Neural crest cell (in vitro differentiated cells): Measurements from ENCODE around the gene CNTROB. TPM values are rescaled to one million over a fixed set of nuclear protein-coding genes. Genes with fewer than 3 reads are reported as not detected.
"Not testable (repeated sequence)": the region's sequence is repeated elsewhere in the genome, so short reads cannot be mapped to it uniquely, and the experiment has no call there.

Source experiments
- DNase-seq: peaks from one replicate; pipeline ENCODE4 v3.0.0; 2021; ENCODE audit warnings: low read depth, mixed read lengths, low spot score
- H3K27ac Mint-ChIP-seq: one replicate; pipeline ENCODE4 v1.8.0; 2021; ENCODE audit warnings: mild to moderate bottlenecking, mixed read lengths; ENCODE audit not compliant: unreplicated experiment
- H3K27me3 Mint-ChIP-seq: 2 replicates; pipeline ENCODE4 v1.8.0; 2021; ENCODE audit warnings: low read depth, mild to moderate bottlenecking, mixed read lengths
- H3K36me3 Mint-ChIP-seq: 2 replicates; pipeline ENCODE4 v1.8.0; 2021; ENCODE audit warnings: low read depth, mild to moderate bottlenecking, mixed read lengths
- H3K4me1 Mint-ChIP-seq: 2 replicates; pipeline ENCODE4 v1.8.0; 2021; ENCODE audit warnings: mixed read lengths
- H3K4me3 Mint-ChIP-seq: one replicate; pipeline ENCODE4 v1.8.0; 2021; ENCODE audit warnings: mild to moderate bottlenecking, mixed read lengths
- H3K9me3 Mint-ChIP-seq: 2 replicates; pipeline ENCODE4 v1.8.0; 2021; ENCODE audit warnings: mixed read lengths
- CTCF ChIP-seq: fragments of 200-600 bp; sonication (generic); conservative IDR thresholded peaks from 2 replicates; pipeline ENCODE4 v1.5.0; 2021; ENCODE audit warnings: antibody characterized with exemption, mild to moderate bottlenecking
- total RNA-seq: library from RNA; stranded (reverse); gene quantifications from 2 replicates; pipeline ENCODE4 v1.2.1, GENCODE V29; 2021

Gene CNTROB
- total RNA-seq, 1 donor from 2014 or later: 58.3 TPM

- no peak overlapping the region for H3K27ac Mint-ChIP-seq
- H3K36me3 Mint-ChIP-seq: peaks cover 11% of the 10 kb centered on the region
- no peaks in the 10 kb centered on the region for H3K4me1 Mint-ChIP-seq
- H3K4me3 Mint-ChIP-seq: no peak overlapping the region
- H3K9me3 Mint-ChIP-seq: no peaks in the 10 kb centered on the region
- no peak for TF ChIP-seq CTCF
- H3K27me3 Mint-ChIP-seq: no peaks in the 10 kb centered on the region
- DNase-seq: no peak
These were observed 18.6 kb downstream of the CNTROB start for GRCh38 chr17:7950578-7950977.

- Mint-ChIP-seq H3K4me1 (no peaks in the 10 kb centered on the region), H3K9me3 (no peaks in the 10 kb centered on the region), H3K27ac (no peak overlapping the region), H3K4me3 (no peak overlapping the region), H3K36me3 (peaks cover 10% of the 10 kb centered on the region), H3K27me3 (no peaks in the 10 kb centered on the region)
- no peak for DNase-seq
- no peak for TF ChIP-seq CTCF
These were observed 19.3 kb downstream of the CNTROB start for GRCh38 chr17:7951143-7951792.

GRCh38 chr17:7953266-7953665, 21.3 kb downstream of the CNTROB start:
- H3K4me1 Mint-ChIP-seq, H3K36me3 Mint-ChIP-seq, DNase-seq, H3K4me3 Mint-ChIP-seq, H3K27me3 Mint-ChIP-seq, H3K27ac Mint-ChIP-seq, H3K9me3 Mint-ChIP-seq: not testable (repeated sequence)

- Mint-ChIP-seq H3K4me3 (no peak overlapping the region), H3K27ac (no peak overlapping the region), H3K36me3 (no peaks in the 10 kb centered on the region), H3K4me1 (no peaks in the 10 kb centered on the region), H3K27me3 (peaks cover 3% of the 10 kb centered on the region), H3K9me3 (no peaks in the 10 kb centered on the region)
- DNase-seq: no peak
- no peak for TF ChIP-seq CTCF
These were observed 23.6 kb downstream of the CNTROB start for GRCh38 chr17:7955414-7956227.

GRCh38 chr17:7956228-7956965, 24.4 kb downstream of the CNTROB start:
- no peak for DNase-seq
- Mint-ChIP-seq H3K9me3 (no peaks in the 10 kb centered on the region), H3K27ac (no peak overlapping the region), H3K4me1 (no peaks in the 10 kb centered on the region), H3K4me3 (no peak overlapping the region), H3K27me3 (peaks cover 9% of the 10 kb centered on the region), H3K36me3 (no peaks in the 10 kb centered on the region)
- TF ChIP-seq CTCF: no peak
